GM06990 (cell line): ENCODE results near the gene NCSTN.

Experiments
- DNase-seq: peaks from one replicate; pipeline ENCODE4 v3.0.0-alpha.2; 2011; ENCODE audit not compliant: insufficient read length; ENCODE audit errors: extremely low read depth
- H3K27me3 ChIP-seq: replicated peaks from 2 replicates; pipeline ENCODE4 v1.6.0; 2011; ENCODE audit warnings: low read length; ENCODE audit not compliant: control insufficient read depth, insufficient read depth
- H3K36me3 ChIP-seq: 2 replicates; pipeline ENCODE4 v1.5.1; 2011; ENCODE audit warnings: low read length; ENCODE audit not compliant: control insufficient read depth, insufficient read depth
- H3K4me3 ChIP-seq: replicated peaks from 2 replicates; pipeline ENCODE4 v1.5.1; 2011; ENCODE audit warnings: low read depth, mild to moderate bottlenecking, control low read depth, low read length
- CTCF ChIP-seq: IDR thresholded peaks from 2 replicates; pipeline ENCODE4 v1.5.1; 2011; ENCODE audit warnings: low read length, control low read depth, mild to moderate bottlenecking, inconsistent platforms; ENCODE audit not compliant: insufficient read depth, poor library complexity, severe bottlenecking

NCSTN gene

GRCh38 chr1:160309185-160309557 lies 34.0 kb upstream of the NCSTN start:
- H3K4me3 ChIP-seq = no peak overlapping the region
- TF ChIP-seq CTCF = no peak
- H3K36me3 ChIP-seq = peaks cover 27% of the 10 kb centered on the region
- no peak for DNase-seq
- no peaks in the 10 kb centered on the region for H3K27me3 ChIP-seq

- no peak for DNase-seq
- no peak for TF ChIP-seq CTCF
Observed at GRCh38 chr1:160309571-160309970, 33.6 kb upstream of the NCSTN start.

GRCh38 chr1:160315359-160315758 lies 27.8 kb upstream of the NCSTN start:
- peaks cover 19% of the 10 kb centered on the region for H3K36me3 ChIP-seq
- no peak for TF ChIP-seq CTCF

More at GRCh38 chr1:160309571-160309970, 33.6 kb upstream of the NCSTN start:
- Histone ChIP-seq H3K4me3 (no peak overlapping the region), H3K36me3 (peaks cover 30% of the 10 kb centered on the region), H3K27me3 (no peaks in the 10 kb centered on the region)

GRCh38 chr1:160322831-160323230 lies 20.4 kb upstream of the NCSTN start:
- no peak for DNase-seq
- Histone ChIP-seq H3K4me3 (no peak overlapping the region), H3K36me3 (peaks cover 15% of the 10 kb centered on the region), H3K27me3 (no peaks in the 10 kb centered on the region)
- TF ChIP-seq CTCF = no peak

More at GRCh38 chr1:160315359-160315758, 27.8 kb upstream of the NCSTN start:
- H3K27me3 ChIP-seq = no peaks in the 10 kb centered on the region
- DNase-seq = no peak
- H3K4me3 ChIP-seq = no peak overlapping the region

- H3K36me3 ChIP-seq = peaks cover 27% of the 10 kb centered on the region
Observed at GRCh38 chr1:160325252-160325651, 17.9 kb upstream of the NCSTN start.

More at GRCh38 chr1:160325252-160325651, 17.9 kb upstream of the NCSTN start:
- no peak for TF ChIP-seq CTCF
- no peaks in the 10 kb centered on the region for H3K27me3 ChIP-seq
- no peak overlapping the region for H3K4me3 ChIP-seq
- no peak for DNase-seq
